GM10266 (cell line): ENCODE measurements around the gene NCF4.

Source experiments
- DNase-seq: peaks from one replicate; pipeline ENCODE4 v3.0.0; 2012; ENCODE audit errors: extremely low spot score
- TF ChIP-seq, protein P1 (sequence below): IDR thresholded peaks from 2 replicates; pipeline ENCODE4 v1.5.1; 2012; ENCODE audit warnings: mild to moderate bottlenecking, low read depth; ENCODE audit not compliant: control insufficient read depth, insufficient read depth; ENCODE audit errors: missing control alignments

Gene NCF4

DNA sequence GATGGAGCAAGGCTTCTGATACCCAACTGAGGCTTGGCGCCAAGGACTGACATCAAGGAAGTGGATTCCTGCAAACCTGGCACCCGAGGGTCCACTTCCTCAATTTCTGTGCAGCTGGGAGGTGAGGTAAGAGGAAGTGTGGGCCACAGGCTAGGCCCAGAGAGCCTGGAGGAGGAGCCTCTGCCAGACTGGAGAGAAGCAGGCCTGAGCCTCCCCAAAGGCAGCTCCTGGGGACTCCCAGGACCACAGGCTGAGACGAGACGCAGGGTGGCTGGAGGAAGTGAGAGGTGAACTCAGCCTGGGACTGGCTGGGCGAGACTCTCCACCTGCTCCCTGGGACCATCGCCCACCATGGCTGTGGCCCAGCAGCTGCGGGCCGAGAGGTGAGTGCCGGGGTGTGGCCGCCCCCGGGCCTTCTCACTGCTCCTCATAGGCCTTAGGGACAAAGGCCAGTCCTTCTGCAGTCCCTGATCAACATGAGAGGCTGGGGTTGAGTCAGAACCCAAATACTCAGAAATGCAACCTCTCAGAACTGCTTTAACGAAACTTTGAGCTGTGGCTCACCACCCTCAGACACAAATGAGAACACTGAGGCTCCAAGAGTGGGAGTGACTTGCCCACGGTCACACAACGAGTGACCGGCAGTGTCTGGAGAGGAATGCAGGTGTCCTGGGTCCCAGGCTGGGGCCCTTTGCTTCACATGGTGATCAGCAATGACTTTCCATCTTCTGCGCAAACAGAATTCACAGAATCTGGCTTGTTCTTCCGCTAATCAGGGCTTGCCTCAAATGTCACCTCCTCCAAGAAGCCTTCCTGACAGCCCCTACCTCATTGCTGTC is at the start of gene NCF4:
Gene NCF4, plus strand, starts transcription at position 186 of the 839 bp plus-strand sequence. Its CDS starts 166 bp downstream, at position 352.
- peak; percentile 85 for DNase-seq
- TF ChIP-seq, protein P1, sequence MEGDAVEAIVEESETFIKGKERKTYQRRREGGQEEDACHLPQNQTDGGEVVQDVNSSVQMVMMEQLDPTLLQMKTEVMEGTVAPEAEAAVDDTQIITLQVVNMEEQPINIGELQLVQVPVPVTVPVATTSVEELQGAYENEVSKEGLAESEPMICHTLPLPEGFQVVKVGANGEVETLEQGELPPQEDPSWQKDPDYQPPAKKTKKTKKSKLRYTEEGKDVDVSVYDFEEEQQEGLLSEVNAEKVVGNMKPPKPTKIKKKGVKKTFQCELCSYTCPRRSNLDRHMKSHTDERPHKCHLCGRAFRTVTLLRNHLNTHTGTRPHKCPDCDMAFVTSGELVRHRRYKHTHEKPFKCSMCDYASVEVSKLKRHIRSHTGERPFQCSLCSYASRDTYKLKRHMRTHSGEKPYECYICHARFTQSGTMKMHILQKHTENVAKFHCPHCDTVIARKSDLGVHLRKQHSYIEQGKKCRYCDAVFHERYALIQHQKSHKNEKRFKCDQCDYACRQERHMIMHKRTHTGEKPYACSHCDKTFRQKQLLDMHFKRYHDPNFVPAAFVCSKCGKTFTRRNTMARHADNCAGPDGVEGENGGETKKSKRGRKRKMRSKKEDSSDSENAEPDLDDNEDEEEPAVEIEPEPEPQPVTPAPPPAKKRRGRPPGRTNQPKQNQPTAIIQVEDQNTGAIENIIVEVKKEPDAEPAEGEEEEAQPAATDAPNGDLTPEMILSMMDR, result no peak

GRCh38 chr22:36811094-36811800 is 49.6 kb upstream of the NCF4 start:
- DNase-seq, result no peak
- TF ChIP-seq, protein P1, result no peak

DNA sequence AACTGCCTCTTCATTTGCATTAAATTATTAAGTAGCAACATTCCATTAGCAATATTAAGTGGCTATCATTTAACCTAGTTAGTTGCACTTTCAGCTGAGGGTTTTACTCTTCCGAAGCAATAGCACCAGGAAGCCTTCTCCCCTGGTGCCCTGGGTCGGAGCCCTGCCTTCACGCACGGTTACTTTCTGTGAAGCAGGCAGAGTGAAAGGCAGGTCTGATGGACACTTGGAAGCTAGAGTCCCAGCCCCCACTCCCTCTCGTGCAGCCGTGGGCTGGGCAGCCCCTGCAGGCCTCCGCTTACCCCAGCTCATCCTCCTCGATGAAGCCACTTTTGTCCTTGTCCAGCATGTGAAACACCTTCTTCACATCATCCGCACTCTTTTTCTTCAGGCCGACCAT is 46.0 kb upstream of the NCF4 start:
- DNase-seq, result no peak
- TF ChIP-seq, protein P1, result no peak

GRCh38 chr22:36815558-36816338 is 45.1 kb upstream of the NCF4 start:
- DNase-seq, result no peak
- TF ChIP-seq, protein P1, result no peak

GRCh38 chr22:36816339-36816635 is 44.5 kb upstream of the NCF4 start:
- TF ChIP-seq, protein P1, result no peak

GRCh38 chr22:36816636-36817524 is 43.9 kb upstream of the NCF4 start, which contains the start of gene PVALB:
PVALB (minus strand) TSS chr22:36817035; CDS start chr22:36817005, 30 bp downstream.
- TF ChIP-seq, protein P1, result no peak
- no peak for DNase-seq

More at GRCh38 chr22:36816339-36816635, 44.5 kb upstream of the NCF4 start:
- no peak for DNase-seq
